Measurements from ENCODE around the gene PIM3. TPM values are rescaled to one million over a fixed set of nuclear protein-coding genes. Genes with fewer than 3 reads are reported as not detected.

PIM3 gene
- total RNA-seq, 1 donor from 2014 or later, result 97.2 TPM

DNA sequence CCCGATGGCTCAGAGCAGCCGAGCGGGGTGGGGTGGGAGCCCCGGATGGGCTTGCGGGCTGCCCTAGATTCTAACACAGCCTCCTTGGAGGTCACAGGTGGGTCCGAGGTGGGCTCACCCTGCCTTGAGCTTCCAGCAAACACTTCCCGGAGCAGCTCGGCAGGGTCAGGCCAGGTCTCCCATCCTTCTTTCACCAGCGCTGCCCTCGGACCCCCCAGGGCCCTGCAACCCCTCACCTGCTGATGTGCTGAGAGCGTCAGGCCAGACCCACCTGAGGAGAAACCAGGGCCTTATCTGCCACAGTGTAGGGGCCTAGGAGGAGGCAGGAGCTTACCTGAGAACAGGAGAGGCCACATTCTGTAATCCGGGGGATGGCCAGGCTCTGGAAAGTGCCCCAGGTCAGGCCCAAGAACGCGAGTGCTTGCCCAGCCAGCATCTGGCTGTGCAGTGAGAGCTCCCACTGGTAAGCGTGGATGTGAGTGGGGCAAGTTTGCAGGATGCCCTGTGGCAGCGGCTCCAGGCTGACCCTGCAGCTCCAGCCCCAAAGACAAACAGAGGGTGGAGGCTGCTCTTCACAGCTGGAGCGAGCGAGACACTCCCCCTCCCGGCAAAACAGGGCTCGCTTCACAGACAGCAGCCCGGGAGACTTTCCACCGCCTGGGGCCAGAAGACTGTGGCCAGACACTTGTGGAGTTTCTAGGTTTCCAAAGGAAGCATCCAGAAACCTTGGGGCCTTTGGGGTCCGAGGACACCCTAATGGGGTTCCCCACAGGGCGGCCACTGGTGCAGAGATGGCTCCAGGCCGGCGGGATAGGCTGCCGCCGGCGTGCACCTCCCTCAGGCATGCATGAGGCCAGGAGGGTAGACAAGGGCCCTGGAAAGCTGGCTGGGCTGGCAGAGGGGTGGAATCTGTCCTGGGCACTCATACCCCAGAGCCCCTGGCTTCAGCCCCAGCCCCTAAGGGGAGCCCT is 51.9 kb downstream of the PIM3 start, which contains the start of gene IL17REL:
Gene IL17REL, minus strand, starts transcription at position 555 of the 971 bp plus-strand sequence. Its CDS starts 119 bp downstream, at position 436.
- peak in 1 of 2 donors; percentile 72 for DNase-seq (ENCODE audit: extremely low spot score in 2 of 2)
- H3K4me1 ChIP-seq, result peaks cover 18% of the 10 kb centered on the region
- TF ChIP-seq CTCF (IDR thresholded peaks at IDR 0.05) (no peak), POLR2A (IDR thresholded peaks at IDR 0.05) (no peak), POLR2AphosphoS5 (IDR thresholded peaks at IDR 0.05; ENCODE audit: insufficient read depth in 1 of 2, low read depth in 1 of 2) (no peak)

More for the DNA sequence above, 51.9 kb downstream of the PIM3 start, which contains the start of gene IL17REL:
- H3K27me3 ChIP-seq, result peaks cover 11% of the 10 kb centered on the region
- H3K9me3 ChIP-seq, result no peaks in the 10 kb centered on the region
- H3K36me3 ChIP-seq, result no peaks in the 10 kb centered on the region
- no peak within 1 kb of the TSS for H3K27ac ChIP-seq
- intact Hi-C loops (cut with DNase I), result no loop called here
- no peak within 1 kb of the TSS for H3K4me3 ChIP-seq

Small RNA genes lying within 50 kb of the gene (microRNA-seq; reads per million reads assigned to microRNA genes)
- not detected for gene MIR6821 (ENCODE audit: borderline number of aligned reads, borderline replicate concordance)

Small RNA genes lying within 50 kb of the gene (small RNA-seq; reads per million reads assigned to genes)
- not detected for gene MIR6821

Other genes with a start within 250 kb of the PIM3 start
- 35.1 TPM for gene BRD1, start 132.9 kb upstream of the PIM3 start, total RNA-seq
- gene ZBED4, start 106.9 kb upstream of the PIM3 start, total RNA-seq, result 9.1 TPM
- gene ALG12, start 42.3 kb upstream of the PIM3 start, total RNA-seq, result 21.4 TPM
- 34.4 TPM for gene CRELD2, start 42.1 kb upstream of the PIM3 start, total RNA-seq
- gene IL17REL, start 52.0 kb downstream of the PIM3 start, total RNA-seq, result not detected
- not detected for gene TTLL8, start 97.5 kb downstream of the PIM3 start, total RNA-seq
- gene MLC1, start 124.7 kb downstream of the PIM3 start, total RNA-seq, result 29.2 TPM
- 0.98 TPM for gene MOV10L1, start 129.2 kb downstream of the PIM3 start, total RNA-seq
- gene PANX2, start 210.0 kb downstream of the PIM3 start, total RNA-seq, result 4.2 TPM
- gene TRABD, start 225.1 kb downstream of the PIM3 start, total RNA-seq, result 40.3 TPM
- gene SELENOO, start 240.2 kb downstream of the PIM3 start, total RNA-seq, result 39.0 TPM